Measurements from ENCODE around the gene TRPM2. TPM values are rescaled to one million over a fixed set of nuclear protein-coding genes. Genes with fewer than 3 reads are reported as not detected.

TRPM2 gene
- total and polyA plus RNA-seq, 12 donors = 0.34 to 8.5 (median 1.2) TPM

GRCh38 chr21:44466351-44466954 is 113.0 kb downstream of the TRPM2 start:
- no peak overlapping the region for H3K4me3 ChIP-seq
- 91 to 92% methylated on average over 16 of the region's 16 CpGs for WGBS, 2 donors
- TF ChIP-seq, protein P1, sequence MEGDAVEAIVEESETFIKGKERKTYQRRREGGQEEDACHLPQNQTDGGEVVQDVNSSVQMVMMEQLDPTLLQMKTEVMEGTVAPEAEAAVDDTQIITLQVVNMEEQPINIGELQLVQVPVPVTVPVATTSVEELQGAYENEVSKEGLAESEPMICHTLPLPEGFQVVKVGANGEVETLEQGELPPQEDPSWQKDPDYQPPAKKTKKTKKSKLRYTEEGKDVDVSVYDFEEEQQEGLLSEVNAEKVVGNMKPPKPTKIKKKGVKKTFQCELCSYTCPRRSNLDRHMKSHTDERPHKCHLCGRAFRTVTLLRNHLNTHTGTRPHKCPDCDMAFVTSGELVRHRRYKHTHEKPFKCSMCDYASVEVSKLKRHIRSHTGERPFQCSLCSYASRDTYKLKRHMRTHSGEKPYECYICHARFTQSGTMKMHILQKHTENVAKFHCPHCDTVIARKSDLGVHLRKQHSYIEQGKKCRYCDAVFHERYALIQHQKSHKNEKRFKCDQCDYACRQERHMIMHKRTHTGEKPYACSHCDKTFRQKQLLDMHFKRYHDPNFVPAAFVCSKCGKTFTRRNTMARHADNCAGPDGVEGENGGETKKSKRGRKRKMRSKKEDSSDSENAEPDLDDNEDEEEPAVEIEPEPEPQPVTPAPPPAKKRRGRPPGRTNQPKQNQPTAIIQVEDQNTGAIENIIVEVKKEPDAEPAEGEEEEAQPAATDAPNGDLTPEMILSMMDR (IDR thresholded peaks at IDR 0.05) = no peak

DNA sequence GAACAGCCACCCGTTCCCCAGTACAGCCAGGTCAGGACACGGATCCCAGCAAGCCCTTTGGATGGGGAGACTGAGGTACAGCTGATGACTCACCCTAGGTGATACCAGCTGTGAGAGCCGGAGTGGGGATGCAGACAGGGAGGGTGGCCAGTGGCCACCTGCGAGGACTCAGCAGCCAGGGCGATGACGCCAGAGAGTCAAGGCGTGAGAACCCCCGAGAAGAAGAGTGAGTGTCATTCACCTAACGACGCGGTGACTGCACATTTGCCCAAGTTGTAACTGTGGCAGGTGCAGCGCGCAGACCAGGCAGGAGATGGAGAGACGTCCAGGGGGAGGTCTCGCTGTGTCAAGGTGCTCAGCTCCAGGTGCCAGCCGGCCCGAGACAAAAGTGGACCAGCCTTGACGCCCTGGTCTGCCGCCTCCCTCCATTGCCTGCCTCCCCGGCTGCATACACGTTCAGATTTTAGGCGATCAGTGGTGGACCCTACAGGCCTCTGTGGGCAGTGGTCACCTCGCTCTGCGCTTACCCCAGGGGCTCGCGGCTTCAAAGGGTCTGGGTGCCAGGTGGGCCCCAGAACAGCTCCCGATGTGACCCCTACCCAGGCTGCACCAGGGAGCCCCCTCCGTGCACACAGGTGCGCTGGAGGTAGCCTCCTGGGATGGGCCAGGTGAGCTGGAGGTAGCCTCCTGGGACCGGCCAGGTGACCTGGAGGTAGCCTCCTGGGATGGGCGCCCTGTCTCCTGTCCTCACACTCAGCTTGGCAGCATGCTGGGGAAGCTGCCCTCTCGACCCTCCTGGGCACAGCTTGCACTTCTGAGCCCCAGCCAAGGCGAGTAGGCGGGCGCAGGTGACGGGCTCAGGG is 113.8 kb downstream of the TRPM2 start:
- Histone ChIP-seq H3K4me3 (no peak overlapping the region), H3K4me1 (peaks cover 0 to 2% (median 0%) of the 10 kb centered on the region in 9 donors)
- intact Hi-C loops (cut with DNase I) = loop anchor here in 1 of 10 donors (5.0 kb wide), 1 partner anchor 100 kb away; no protein-coding TSS in a partner anchor

More at GRCh38 chr21:44466351-44466954, 113.0 kb downstream of the TRPM2 start:
- no peak overlapping the region for H3K27ac ChIP-seq
- intact Hi-C loops (cut with DNase I) = loop anchor here in 1 of 10 donors (5.0 kb wide), 1 partner anchor 99 kb away; no protein-coding TSS in a partner anchor
- H3K4me1 ChIP-seq = peaks cover 0 to 9% (median 3%) of the 10 kb centered on the region in 9 donors
- ATAC-seq = no peak
- no peak for DNase-seq
- H3K36me3 ChIP-seq = no peaks in the 10 kb centered on the region
- no peaks in the 10 kb centered on the region for H3K9me3 ChIP-seq
- H3K27me3 ChIP-seq = no peaks in the 10 kb centered on the region

GRCh38 chr21:44467859-44468195 is 114.4 kb downstream of the TRPM2 start:
- Histone ChIP-seq H3K27ac (no peak overlapping the region), H3K36me3 (no peaks in the 10 kb centered on the region), H3K9me3 (no peaks in the 10 kb centered on the region), H3K4me3 (no peak overlapping the region), H3K27me3 (no peaks in the 10 kb centered on the region), H3K4me1 (no peaks in the 10 kb centered on the region)
- TF ChIP-seq, protein P1 (IDR thresholded peaks at IDR 0.05) = no peak
- no peak for DNase-seq
- WGBS, 2 donors = 92 to 94% methylated on average over 15 of the region's 15 CpGs
- no peak for ATAC-seq
- intact Hi-C loops (cut with DNase I) = loop anchor here in 1 of 10 donors (5.0 kb wide), 1 partner anchor 101 kb away; no protein-coding TSS in a partner anchor

More for the DNA sequence above, 113.8 kb downstream of the TRPM2 start:
- DNase-seq (no peak), ATAC-seq (peak in 1 of 8 donors; percentile 24)
- H3K27ac ChIP-seq = no peak overlapping the region
- H3K27me3 ChIP-seq = no peaks in the 10 kb centered on the region
- no peaks in the 10 kb centered on the region for H3K36me3 ChIP-seq
- TF ChIP-seq, protein P1 (IDR thresholded peaks at IDR 0.05) = no peak
- WGBS, 2 donors = 93 to 96% methylated on average over 36 of the region's 36 CpGs
- no peaks in the 10 kb centered on the region for H3K9me3 ChIP-seq

- DNase-seq = no peak
- Histone ChIP-seq H3K4me3 (no peak overlapping the region), H3K27ac (no peak overlapping the region), H3K9me3 (no peaks in the 10 kb centered on the region), H3K27me3 (no peaks in the 10 kb centered on the region), H3K4me1 (no peaks in the 10 kb centered on the region), H3K36me3 (no peaks in the 10 kb centered on the region)
- intact Hi-C loops (cut with DNase I) = loop anchor here in 2 of 10 donors (10.0 kb wide), 2 partner anchors 117 to 127 kb away; partner anchors contain the start of gene TRPM2 (in 1 of the 2)
- TF ChIP-seq, protein P1 (IDR thresholded peaks at IDR 0.05) = no peak
- ATAC-seq = no peak
Observed at GRCh38 chr21:44471341-44471740, 117.9 kb downstream of the TRPM2 start.

Measured in heart right ventricle (tissue), 16 donors.